ENCODE data around the gene PAEP. TPM values are rescaled to one million over a fixed set of nuclear protein-coding genes. Genes with fewer than 3 reads are reported as not detected.

Gene PAEP
- total RNA-seq, 2 donors from 2014 or later, result not detected

DNA sequence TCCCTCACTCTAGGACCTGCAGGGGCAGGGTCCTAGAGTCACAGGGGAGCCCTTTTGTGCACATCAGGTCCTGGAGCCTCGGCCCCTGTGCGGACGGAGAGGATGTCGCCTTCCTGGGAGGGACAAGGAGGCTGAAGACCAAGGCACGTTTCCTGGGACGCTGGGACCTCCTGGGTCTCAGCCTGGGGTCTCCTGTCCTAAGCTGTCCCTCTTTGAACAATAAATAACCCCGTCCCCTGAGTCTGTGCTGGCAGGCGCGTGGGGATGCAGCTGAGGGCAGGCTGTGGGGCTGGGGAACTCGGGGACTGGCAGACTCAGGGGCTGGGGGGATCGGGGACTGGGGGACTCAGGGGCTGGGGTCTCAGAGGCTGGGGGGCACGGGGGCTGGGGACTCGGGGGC is 31.1 kb downstream of the PAEP start:
- intact Hi-C loops (cut with DNase I), result no loop called here
- DNase-seq (no peak), ATAC-seq (no peak)
- 40 to 65% methylated on average over 3 to 8 of the region's 13 CpGs for WGBS, 2 donors
- Histone ChIP-seq H3K27ac (no peak overlapping the region), H3K27me3 (no peaks in the 10 kb centered on the region), H3K4me3 (no peak overlapping the region), H3K4me1 (no peaks in the 10 kb centered on the region), H3K9me3 (no peaks in the 10 kb centered on the region), H3K36me3 (replicated peaks in 1 of 2; ENCODE audit: insufficient read depth in 1 of 2, low read depth in 2 of 2) (no peaks in the 10 kb centered on the region)
- TF ChIP-seq POLR2A (IDR thresholded peaks at IDR 0.05), result no peak
- TF ChIP-seq, protein P1, sequence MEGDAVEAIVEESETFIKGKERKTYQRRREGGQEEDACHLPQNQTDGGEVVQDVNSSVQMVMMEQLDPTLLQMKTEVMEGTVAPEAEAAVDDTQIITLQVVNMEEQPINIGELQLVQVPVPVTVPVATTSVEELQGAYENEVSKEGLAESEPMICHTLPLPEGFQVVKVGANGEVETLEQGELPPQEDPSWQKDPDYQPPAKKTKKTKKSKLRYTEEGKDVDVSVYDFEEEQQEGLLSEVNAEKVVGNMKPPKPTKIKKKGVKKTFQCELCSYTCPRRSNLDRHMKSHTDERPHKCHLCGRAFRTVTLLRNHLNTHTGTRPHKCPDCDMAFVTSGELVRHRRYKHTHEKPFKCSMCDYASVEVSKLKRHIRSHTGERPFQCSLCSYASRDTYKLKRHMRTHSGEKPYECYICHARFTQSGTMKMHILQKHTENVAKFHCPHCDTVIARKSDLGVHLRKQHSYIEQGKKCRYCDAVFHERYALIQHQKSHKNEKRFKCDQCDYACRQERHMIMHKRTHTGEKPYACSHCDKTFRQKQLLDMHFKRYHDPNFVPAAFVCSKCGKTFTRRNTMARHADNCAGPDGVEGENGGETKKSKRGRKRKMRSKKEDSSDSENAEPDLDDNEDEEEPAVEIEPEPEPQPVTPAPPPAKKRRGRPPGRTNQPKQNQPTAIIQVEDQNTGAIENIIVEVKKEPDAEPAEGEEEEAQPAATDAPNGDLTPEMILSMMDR (IDR thresholded peaks at IDR 0.05), result no peak

DNA sequence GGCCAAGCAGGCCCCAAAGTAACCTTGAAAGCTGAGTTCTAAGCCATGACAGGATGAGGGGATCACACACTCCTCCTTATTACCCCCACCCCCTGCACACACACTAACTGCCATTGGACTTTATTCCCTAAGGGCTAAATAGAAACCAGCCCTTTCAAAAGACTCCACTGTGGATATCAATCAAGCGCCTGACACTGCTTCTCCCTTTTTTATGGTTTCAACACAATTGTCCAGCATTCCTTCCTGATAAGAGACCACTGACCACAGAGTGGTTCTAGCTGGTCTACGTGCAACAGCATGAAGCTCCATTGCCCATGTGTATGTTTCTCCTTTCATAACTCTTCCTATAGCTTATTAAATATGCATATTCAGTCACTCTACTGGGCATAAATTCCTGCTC is 34.7 kb downstream of the PAEP start:
- TF ChIP-seq, protein P1 (IDR thresholded peaks at IDR 0.05), result no peak
- no peak for TF ChIP-seq POLR2A (IDR thresholded peaks at IDR 0.05)
- WGBS, 2 donors, result 47 to 59% methylated on average over 2 of the region's 2 CpGs
- Histone ChIP-seq H3K27ac (no peak overlapping the region), H3K4me1 (no peaks in the 10 kb centered on the region), H3K9me3 (no peaks in the 10 kb centered on the region), H3K36me3 (replicated peaks in 1 of 2; ENCODE audit: insufficient read depth in 1 of 2, low read depth in 2 of 2) (no peaks in the 10 kb centered on the region), H3K4me3 (no peak overlapping the region), H3K27me3 (peaks cover 0 to 4% of the 10 kb centered on the region in 2 donors)
- intact Hi-C loops (cut with DNase I), result no loop called here
- no peak for DNase-seq
- ATAC-seq, result no peak

DNA sequence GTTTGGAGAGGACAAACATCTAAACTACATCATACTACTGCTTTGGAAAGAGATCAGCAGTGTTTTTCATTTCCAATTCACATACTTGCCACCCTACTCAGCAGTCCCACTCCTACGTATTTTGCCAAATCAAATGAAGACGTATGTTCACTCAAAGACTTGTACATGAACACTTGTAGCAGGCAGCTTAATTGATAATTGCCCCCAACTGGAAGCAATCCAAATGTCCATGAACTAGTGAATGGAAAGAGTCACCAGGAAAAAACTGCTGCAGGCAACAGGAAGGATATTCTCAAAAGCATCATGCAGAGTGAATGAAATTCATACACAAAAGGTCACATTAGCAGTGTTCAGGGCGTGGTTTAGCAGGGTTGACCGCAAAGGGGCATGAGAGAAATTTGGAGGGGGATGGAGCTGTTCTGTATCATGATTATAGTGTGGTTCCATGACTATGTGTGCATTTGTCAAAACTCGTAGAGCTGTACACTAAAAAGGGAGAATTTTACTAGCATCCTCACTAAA is 38.8 kb downstream of the PAEP start:
- Histone ChIP-seq H3K36me3 (replicated peaks in 1 of 2; ENCODE audit: insufficient read depth in 1 of 2, low read depth in 2 of 2) (no peaks in the 10 kb centered on the region), H3K4me3 (no peak overlapping the region), H3K4me1 (no peaks in the 10 kb centered on the region), H3K9me3 (no peaks in the 10 kb centered on the region), H3K27me3 (peaks cover 0 to 8% of the 10 kb centered on the region in 2 donors), H3K27ac (no peak overlapping the region)
- intact Hi-C loops (cut with DNase I), result no loop called here
- no peak for DNase-seq
- TF ChIP-seq POLR2A (IDR thresholded peaks at IDR 0.05), result no peak
- TF ChIP-seq, protein P1 (IDR thresholded peaks at IDR 0.05), result no peak
- 37 to 51% methylated on average over 5 of the region's 5 CpGs for WGBS, 2 donors
- ATAC-seq, result no peak

DNA sequence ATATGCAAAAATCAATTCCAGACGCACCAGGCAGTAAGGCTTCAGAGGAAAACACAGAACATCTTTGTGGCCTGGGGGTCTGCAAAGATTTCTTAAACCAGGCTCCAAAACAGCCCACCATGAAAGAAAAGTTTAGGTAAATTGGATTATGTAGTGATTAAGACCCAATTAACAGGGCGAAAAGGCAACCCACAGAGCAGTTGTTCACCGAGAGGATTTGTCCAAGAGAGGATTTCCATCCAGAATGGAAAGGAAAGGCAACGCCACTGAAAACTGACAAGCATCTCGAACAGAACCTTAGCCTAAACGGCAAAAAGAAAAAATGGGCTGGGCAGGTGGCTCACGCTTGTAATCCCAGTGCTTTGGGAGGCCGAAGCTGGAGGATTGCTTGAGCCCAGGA is 40.4 kb downstream of the PAEP start:
- intact Hi-C loops (cut with DNase I), result no loop called here
- 66 to 76% methylated on average over 8 of the region's 8 CpGs for WGBS, 2 donors

More for the DNA sequence above, 40.4 kb downstream of the PAEP start:
- TF ChIP-seq, protein P1 (IDR thresholded peaks at IDR 0.05), result no peak
- TF ChIP-seq POLR2A (IDR thresholded peaks at IDR 0.05), result no peak
- no peaks in the 10 kb centered on the region for H3K36me3 ChIP-seq (replicated peaks in 1 of 2; ENCODE audit: insufficient read depth in 1 of 2, low read depth in 2 of 2)
- ATAC-seq (no peak), DNase-seq (no peak)
- no peaks in the 10 kb centered on the region for H3K4me1 ChIP-seq
- H3K4me3 ChIP-seq, result no peak overlapping the region
- H3K27ac ChIP-seq, result no peak overlapping the region
- no peaks in the 10 kb centered on the region for H3K9me3 ChIP-seq
- H3K27me3 ChIP-seq, result peaks cover 0 to 8% of the 10 kb centered on the region in 2 donors

Data from body of pancreas (tissue), 4 donors.